GM12875 (cell line): ENCODE data around the gene TMEM45A.
A peak's percentile ranks its signal among the peaks of the same experiment; 100 is the strongest.

Source experiments
- H3K4me3 ChIP-seq: one replicate; pipeline ENCODE4 v1.5.1; 2011; ENCODE audit warnings: low read depth, low read length, control low read depth
- CTCF ChIP-seq: IDR thresholded peaks from 2 replicates; pipeline ENCODE4 v1.5.1; 2011; ENCODE audit warnings: low read depth, mild to moderate bottlenecking, control low read depth, inconsistent platforms, low read length, moderate library complexity, borderline replicate concordance; ENCODE audit not compliant: insufficient read depth

The TMEM45A gene

DNA sequence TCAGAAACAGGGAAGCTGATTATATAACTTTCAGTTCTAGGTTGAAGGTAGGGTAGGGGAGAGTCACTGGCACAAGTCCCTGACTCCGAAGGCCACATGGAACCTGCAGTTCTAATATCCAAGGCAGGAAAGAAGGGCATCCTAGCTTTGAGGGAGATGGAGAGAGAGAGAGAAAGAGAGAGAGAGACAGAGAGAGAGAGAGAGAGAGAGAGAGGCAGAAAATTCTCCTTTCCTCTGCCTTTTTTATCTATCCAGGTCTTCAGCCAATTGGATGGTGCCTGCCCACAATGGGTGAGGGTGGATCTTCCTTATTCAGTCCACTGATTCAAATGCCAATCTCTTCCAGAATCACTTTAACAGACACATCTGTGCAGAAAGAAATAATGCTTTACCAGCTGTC is 35.7 kb upstream of the TMEM45A start:
- no peak overlapping the region for H3K4me3 ChIP-seq
- TF ChIP-seq CTCF = no peak

DNA sequence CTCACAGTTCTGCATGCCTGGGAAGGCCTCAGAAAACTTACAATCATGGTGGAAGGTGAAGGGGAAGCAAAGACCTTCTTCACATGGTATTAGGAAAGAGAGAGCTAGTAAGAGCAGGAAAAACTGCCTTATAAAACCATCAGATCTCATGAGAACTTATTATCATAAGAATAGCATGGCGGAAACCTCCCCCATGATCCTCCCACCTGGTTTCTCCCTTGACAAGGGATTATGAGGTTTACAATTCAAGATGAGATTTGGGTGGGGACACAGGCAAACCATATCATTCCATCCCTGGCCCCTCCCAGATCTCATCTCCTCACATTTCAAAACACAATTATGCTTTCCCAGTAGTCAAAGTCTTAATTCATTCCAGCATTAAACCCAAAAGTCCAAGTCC is 34.6 kb upstream of the TMEM45A start:
- no peak overlapping the region for H3K4me3 ChIP-seq
- TF ChIP-seq CTCF = no peak

- H3K4me3 ChIP-seq = no peak overlapping the region
- TF ChIP-seq CTCF = no peak
Observed at GRCh38 chr3:100458814-100459213, 33.6 kb upstream of the TMEM45A start.

GRCh38 chr3:100463002-100463401 is 29.4 kb upstream of the TMEM45A start:
- H3K4me3 ChIP-seq = no peak overlapping the region

DNA sequence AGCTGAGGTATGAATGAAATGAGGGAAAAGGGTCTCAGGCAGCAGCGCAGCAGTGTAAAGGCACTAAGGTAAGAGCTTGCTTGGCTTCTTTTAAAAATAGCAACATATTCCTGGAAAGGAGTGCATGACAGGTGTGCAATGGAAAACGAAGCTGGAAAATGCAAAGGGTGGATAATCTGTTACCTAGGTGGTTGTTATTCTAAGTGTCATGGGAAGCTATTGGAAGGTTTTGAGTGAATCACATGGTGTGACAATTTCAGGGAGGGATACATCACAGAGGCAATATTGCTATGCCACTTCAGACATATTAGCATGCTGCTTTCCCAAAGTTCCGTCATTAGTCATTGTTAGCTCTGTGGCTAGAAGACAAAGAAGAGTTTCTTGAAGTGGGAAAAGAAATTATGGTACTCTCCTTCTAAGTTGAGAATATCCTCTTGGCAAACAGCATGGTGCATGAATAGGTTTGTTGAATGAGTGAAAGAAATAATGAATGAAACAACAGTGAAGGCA is 28.7 kb upstream of the TMEM45A start:
- no peak for TF ChIP-seq CTCF
- no peak overlapping the region for H3K4me3 ChIP-seq

More at GRCh38 chr3:100463002-100463401, 29.4 kb upstream of the TMEM45A start:
- peak; percentile 58; the same call in 1 of the 2 replicates for TF ChIP-seq CTCF

DNA sequence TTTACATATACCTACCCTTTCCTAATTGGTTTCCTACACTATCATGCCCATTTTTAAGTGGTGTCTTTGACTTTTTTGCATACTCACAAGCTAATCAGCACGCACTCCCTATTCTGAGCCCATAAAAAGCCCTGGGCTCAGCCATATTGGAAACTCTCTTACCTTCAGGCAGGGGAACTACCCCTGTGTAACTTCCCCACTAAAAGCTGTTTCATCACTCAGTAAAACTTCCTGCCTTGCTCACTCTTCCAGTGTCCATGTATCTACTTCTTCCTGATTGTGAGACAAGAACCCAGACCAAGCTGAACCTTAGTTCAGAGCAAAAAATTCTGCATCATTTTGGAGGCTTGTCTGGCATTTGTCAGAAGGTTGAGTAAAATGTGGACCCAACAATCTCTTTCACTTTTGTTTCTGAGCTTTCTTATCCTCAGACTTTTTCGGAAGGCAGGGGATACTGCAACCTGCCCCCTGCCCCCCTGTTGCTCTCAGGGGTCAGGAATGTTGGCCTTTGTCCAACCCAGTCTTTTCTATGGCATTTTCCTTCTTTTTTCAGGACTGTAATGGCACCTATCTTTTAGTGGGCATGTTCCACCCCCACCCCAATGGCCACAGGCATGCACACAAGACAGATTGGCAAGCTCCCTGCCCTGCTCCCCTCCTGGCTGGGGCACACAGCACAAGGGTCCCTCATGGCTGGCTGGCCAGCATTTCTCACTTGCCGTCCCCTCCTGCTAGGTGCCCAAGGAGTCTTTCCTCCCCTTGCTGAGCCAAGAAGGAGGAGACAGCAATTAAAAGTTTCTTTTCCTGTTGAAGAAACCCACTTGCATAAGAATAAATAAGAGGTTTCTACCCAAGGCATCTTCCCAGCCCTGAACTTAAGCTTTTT is 26.3 kb upstream of the TMEM45A start:
- no peak for TF ChIP-seq CTCF

DNA sequence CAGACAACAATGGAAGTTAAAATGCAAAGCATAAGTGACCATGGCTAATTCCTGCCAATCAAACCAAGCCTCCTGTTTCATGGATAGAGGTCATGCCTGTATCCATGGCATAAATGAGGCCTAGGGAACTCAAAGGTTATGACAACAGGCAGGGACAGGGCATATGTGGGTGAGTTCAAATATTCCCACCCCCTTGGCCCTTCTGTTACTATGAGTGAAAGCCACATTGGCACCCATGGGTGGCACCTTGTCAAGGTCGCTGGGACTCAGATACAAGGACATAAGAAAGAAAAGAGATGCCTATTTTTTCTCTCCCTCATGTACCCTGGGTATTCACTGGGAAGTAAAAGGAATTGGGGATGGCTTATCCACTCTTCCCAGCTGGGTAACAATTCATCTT is 25.3 kb upstream of the TMEM45A start:
- TF ChIP-seq CTCF = no peak

More for the DNA sequence above, 26.3 kb upstream of the TMEM45A start:
- H3K4me3 ChIP-seq = no peak overlapping the region

More for the DNA sequence above, 25.3 kb upstream of the TMEM45A start:
- H3K4me3 ChIP-seq = no peak overlapping the region
